K562 (cell line): ENCODE measurements around the gene SLC4A9. TPM values are rescaled to one million over a fixed set of nuclear protein-coding genes. Genes with fewer than 3 reads are reported as not detected.

Experiments
- CBX1 ChIP-seq: sonication (generic); IDR thresholded peaks from 2 replicates; pipeline ENCODE4 v1.6.1; 2016; ENCODE audit warnings: antibody characterized with exemption, low read depth, mild to moderate bottlenecking
- FOS ChIP-seq: IDR thresholded peaks from 3 replicates; pipeline ENCODE4 v1.6.1; 2011; ENCODE audit not compliant: insufficient read length; ENCODE audit errors: extremely low read depth
- FOXK1 ChIP-seq: sonication (generic); formaldehyde crosslinking; IDR thresholded peaks from 2 replicates; pipeline ENCODE4 v1.8.0; 2022; ENCODE audit warnings: missing genetic modification reagents, mild to moderate bottlenecking, borderline replicate concordance
- HDAC1 ChIP-seq, 2 experiments: fragments of 450-650 bp; IDR thresholded peaks; 2 replicates each; pipeline ENCODE4 v1.6.1; 2016 to 2017; ENCODE audit warnings: inconsistent platforms in 1 of 2, mild to moderate bottlenecking in 1 of 2, moderate library complexity in 1 of 2
- HDAC6 ChIP-seq: IDR thresholded peaks from 2 replicates; pipeline ENCODE4 v1.6.1; 2012; ENCODE audit warnings: low read depth, mild to moderate bottlenecking, control low read depth, inconsistent platforms, low read length, moderate library complexity
- RAD51 ChIP-seq: fragments of 450-650 bp; IDR thresholded peaks from 2 replicates; pipeline ENCODE4 v1.7.1; 2016; ENCODE audit warnings: low read depth, mild to moderate bottlenecking, borderline replicate concordance
- RFX5 ChIP-seq: IDR thresholded peaks from 2 replicates; pipeline ENCODE4 v1.6.1; 2011; ENCODE audit warnings: low read depth, mild to moderate bottlenecking, improper control_type of control experiment, low read length
- SAFB2 ChIP-seq: fragments of 200-400 bp; formaldehyde crosslinking; IDR thresholded peaks from 2 replicates; pipeline ENCODE4 v1.6.1; 2018; ENCODE audit warnings: borderline replicate concordance, low read length, low read depth, moderate library complexity; ENCODE audit not compliant: severe bottlenecking
- SIN3B ChIP-seq: fragments of 450-650 bp; IDR thresholded peaks from 2 replicates; pipeline ENCODE4 v1.6.1; 2017; ENCODE audit warnings: low read depth, mild to moderate bottlenecking, moderate library complexity
- SMAD2 ChIP-seq: fragments of 150-350 bp; IDR thresholded peaks from 2 replicates; pipeline ENCODE4 v1.6.1; 2014; ENCODE audit warnings: low read depth, mild to moderate bottlenecking, low read length
- USF2 ChIP-seq: sonication (generic); formaldehyde crosslinking; IDR thresholded peaks from 2 replicates; pipeline ENCODE4 v1.5.0; 2020; ENCODE audit warnings: missing genetic modification reagents
- YY1 ChIP-seq, 3 experiments: IDR thresholded peaks; 2 replicates each; pipeline ENCODE4 v1.6.1; 2011; ENCODE audit warnings: low read length in 2 of 3, mild to moderate bottlenecking in 2 of 3, moderate library complexity in 2 of 3, borderline replicate concordance in 1 of 3, control low read depth in 1 of 3, low read depth in 1 of 3; ENCODE audit not compliant: insufficient read depth in 3 of 3, insufficient replicate concordance in 2 of 3, control insufficient read depth in 1 of 3, insufficient read length in 1 of 3; ENCODE audit errors: extremely low read depth in 1 of 3
- ZNF174 ChIP-seq: fragments of 250-450 bp; sonication (Bioruptor Pico); IDR thresholded peaks from 2 replicates; pipeline ENCODE4 v1.4.0; 2020; ENCODE audit warnings: mild to moderate bottlenecking
- ZNF282 ChIP-seq: sonication (generic); formaldehyde crosslinking; IDR thresholded peaks from 2 replicates; pipeline ENCODE4 v1.8.1; 2023; ENCODE audit warnings: missing genetic modification reagents
- ZNF785 ChIP-seq: fragments of 250-450 bp; sonication (Bioruptor Pico); IDR thresholded peaks from 2 replicates; pipeline ENCODE4 v1.4.0; 2020; ENCODE audit warnings: mild to moderate bottlenecking
- polyA plus RNA-seq, 8 experiments: library from polyadenylated mRNA; depleted of rRNA in 4 of 8; stranded (reverse) in 5 of 8; unstranded in 3 of 8; fragments of >200 nt; fragmentation: Nextera tagmentation in 2 of 8; fragmentation: Illumina TruSeq in 1 of 8; extraction: Ambion mirVana in 2 of 8; extraction: Trizol in 1 of 8; gene quantifications; 2 replicates each; pipeline versions ENCODE4 v1.2.1 to v1.2.3, GENCODE V29; 2011 to 2014; ENCODE audit warnings: inconsistent platforms in 1 of 8, missing spikeins in 1 of 8
- total RNA-seq, 7 experiments: library from RNA; depleted of rRNA in 6 of 7; stranded (reverse); fragments of >200 nt in 6 of 7; fragmentation: Illumina TruSeq in 2 of 7; extraction: Trizol in 2 of 7; gene quantifications; 2 replicates each; pipeline versions ENCODE4 v1.2.1 to v1.2.3, GENCODE V29; 2011 to 2021; ENCODE audit warnings: low replicate concordance in 1 of 7
- TF ChIP-seq, protein P1 (sequence below): fragments of 450-650 bp; IDR thresholded peaks from 2 replicates; pipeline ENCODE4 v1.7.1; 2018; ENCODE audit warnings: mild to moderate bottlenecking, low read depth; ENCODE audit not compliant: partially characterized antibody
- TF ChIP-seq, protein P2 (sequence below), 2 experiments: fragments of 450-650 bp in 1 of 2; sonication (generic) in 1 of 2; formaldehyde crosslinking; conservative IDR thresholded peaks; 2 replicates each; pipeline versions ENCODE4 v1.4.0 to v1.8.1; 2020 to 2022; ENCODE audit warnings: mild to moderate bottlenecking in 1 of 2, missing genetic modification reagents in 1 of 2
- TF ChIP-seq, protein P3 (sequence below): fragments of 450-650 bp; formaldehyde crosslinking; IDR thresholded peaks from 2 replicates; pipeline ENCODE4 v1.4.0; 2022; ENCODE audit warnings: missing genetic modification characterization

SLC4A9 gene
- total and polyA plus RNA-seq, 9 of the 15 experiments (the other 6 are each of a cell fraction or from before 2014, with no cell fraction given), result 0.05 to 0.13 TPM; not detected in 7

DNA sequence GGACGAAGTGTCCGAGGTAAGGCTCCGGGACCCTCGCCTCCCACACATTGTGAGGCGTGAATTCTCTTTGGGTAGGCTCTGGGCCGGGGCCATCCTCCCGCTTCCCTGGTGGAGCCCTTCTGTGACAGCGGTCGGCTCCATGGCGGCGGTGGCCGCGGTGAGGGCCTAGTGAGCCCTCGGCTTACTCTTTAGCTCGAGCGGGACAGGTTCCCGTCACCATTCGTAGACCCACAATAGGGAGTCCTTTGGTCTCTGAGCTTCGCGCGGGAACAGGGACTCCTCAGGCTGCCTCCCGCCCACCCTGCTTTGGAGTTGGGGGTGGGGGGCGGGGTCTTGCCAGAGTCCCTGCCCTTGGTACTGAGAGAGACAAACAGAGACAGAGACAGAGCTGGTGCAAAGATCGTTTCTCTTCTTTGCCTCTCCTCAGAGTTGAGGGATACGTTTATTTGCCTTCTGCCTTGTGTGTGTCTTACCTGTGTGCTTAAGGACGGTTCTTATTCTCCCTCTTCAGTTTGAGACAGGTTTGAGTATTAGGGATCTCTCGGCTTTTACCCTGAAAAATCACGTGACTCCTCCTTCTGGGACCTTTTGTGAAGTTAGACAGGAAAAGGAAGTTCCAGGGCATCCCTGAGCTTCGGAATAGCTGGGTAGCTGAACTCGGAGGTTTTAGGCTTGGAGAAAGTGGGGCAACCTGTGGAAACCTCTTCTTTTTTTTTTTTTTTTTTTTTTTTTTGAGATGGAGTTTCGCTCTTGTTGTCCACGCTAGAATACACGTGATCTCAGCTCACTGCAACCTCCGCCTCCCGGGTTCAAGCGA lies 42.5 kb downstream of the SLC4A9 start (continued):
- TF ChIP-seq FOXK1 (CRISPR knock-in tag), result 0 out of 2 replicates have a peak, but pooled peaks have one; percentile 69
- peak; percentile 97 for TF ChIP-seq RAD51
- TF ChIP-seq FOS, result no peak
- TF ChIP-seq SAFB2, result no peak
- peak in 1 of 3 experiments; percentile 65 for TF ChIP-seq YY1 (IDR thresholded peaks at IDR 0.05; ENCODE audit: borderline replicate concordance in 1 of 3, control insufficient read depth in 1 of 3, extremely low read depth in 1 of 3, insufficient read depth in 3 of 3, insufficient read length in 1 of 3, insufficient replicate concordance in 2 of 3, low read depth in 1 of 3, low read length in 2 of 3)
- no peak for TF ChIP-seq ZNF174
- no peak for TF ChIP-seq HDAC6
- 0 out of 2 replicates have a peak, but pooled peaks have one; percentile 20 for TF ChIP-seq SIN3B
- no peak for TF ChIP-seq SMAD2
- TF ChIP-seq, protein P1, sequence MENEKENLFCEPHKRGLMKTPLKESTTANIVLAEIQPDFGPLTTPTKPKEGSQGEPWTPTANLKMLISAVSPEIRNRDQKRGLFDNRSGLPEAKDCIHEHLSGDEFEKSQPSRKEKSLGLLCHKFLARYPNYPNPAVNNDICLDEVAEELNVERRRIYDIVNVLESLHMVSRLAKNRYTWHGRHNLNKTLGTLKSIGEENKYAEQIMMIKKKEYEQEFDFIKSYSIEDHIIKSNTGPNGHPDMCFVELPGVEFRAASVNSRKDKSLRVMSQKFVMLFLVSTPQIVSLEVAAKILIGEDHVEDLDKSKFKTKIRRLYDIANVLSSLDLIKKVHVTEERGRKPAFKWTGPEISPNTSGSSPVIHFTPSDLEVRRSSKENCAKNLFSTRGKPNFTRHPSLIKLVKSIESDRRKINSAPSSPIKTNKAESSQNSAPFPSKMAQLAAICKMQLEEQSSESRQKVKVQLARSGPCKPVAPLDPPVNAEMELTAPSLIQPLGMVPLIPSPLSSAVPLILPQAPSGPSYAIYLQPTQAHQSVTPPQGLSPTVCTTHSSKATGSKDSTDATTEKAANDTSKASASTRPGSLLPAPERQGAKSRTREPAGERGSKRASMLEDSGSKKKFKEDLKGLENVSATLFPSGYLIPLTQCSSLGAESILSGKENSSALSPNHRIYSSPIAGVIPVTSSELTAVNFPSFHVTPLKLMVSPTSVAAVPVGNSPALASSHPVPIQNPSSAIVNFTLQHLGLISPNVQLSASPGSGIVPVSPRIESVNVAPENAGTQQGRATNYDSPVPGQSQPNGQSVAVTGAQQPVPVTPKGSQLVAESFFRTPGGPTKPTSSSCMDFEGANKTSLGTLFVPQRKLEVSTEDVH, result no peak
- TF ChIP-seq RFX5, result no peak
- peak; percentile 83 for TF ChIP-seq USF2 (CRISPR knock-in tag)
- no peak for TF ChIP-seq ZNF785 (CRISPR knock-in tag)
- TF ChIP-seq, protein P2, sequence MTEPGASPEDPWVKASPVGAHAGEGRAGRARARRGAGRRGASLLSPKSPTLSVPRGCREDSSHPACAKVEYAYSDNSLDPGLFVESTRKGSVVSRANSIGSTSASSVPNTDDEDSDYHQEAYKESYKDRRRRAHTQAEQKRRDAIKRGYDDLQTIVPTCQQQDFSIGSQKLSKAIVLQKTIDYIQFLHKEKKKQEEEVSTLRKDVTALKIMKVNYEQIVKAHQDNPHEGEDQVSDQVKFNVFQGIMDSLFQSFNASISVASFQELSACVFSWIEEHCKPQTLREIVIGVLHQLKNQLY (CRISPR knock-in tag; conservative IDR thresholded peaks at IDR 0.05), result 0 out of 4 replicates have a peak, but pooled peaks of 1 of the 2 experiments have one; percentile 41
- TF ChIP-seq, protein P3, sequence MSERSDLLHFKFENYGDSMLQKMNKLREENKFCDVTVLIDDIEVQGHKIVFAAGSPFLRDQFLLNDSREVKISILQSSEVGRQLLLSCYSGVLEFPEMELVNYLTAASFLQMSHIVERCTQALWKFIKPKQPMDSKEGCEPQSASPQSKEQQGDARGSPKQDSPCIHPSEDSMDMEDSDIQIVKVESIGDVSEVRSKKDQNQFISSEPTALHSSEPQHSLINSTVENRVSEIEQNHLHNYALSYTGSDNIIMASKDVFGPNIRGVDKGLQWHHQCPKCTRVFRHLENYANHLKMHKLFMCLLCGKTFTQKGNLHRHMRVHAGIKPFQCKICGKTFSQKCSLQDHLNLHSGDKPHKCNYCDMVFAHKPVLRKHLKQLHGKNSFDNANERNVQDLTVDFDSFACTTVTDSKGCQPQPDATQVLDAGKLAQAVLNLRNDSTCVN, result no peak
- TF ChIP-seq ZNF282, result 0 out of 2 replicates have a peak, but pooled peaks have one; percentile 57
- no peak; the same call in 1 of the 2 replicates for TF ChIP-seq CBX1
- TF ChIP-seq HDAC1 (IDR thresholded peaks at IDR 0.05), result peak in 1 of 2 experiments; percentile 59; a peak in 2 of 4 replicates
